A549 (cell line): ENCODE data around the gene PRUNE2.

ENCODE experiments used
- CHD4 ChIP-seq: fragments of 200-600 bp; sonication (generic); IDR thresholded peaks from 2 replicates; pipeline ENCODE4 v1.6.1; 2016; ENCODE audit warnings: antibody characterized with exemption, mild to moderate bottlenecking, borderline replicate concordance
- CTCF ChIP-seq: fragments of >200 bp; sonication (Bioruptor Twin); formaldehyde crosslinking; IDR thresholded peaks from 3 replicates; pipeline ENCODE4 v1.5.1; 2016
- EHF ChIP-seq: fragments of 250-450 bp; sonication (Bioruptor Pico); IDR thresholded peaks from 2 replicates; pipeline ENCODE4 v1.5.0; 2020; ENCODE audit warnings: mild to moderate bottlenecking
- GATA3 ChIP-seq: IDR thresholded peaks from 2 replicates; pipeline ENCODE4 v1.6.1; 2012; ENCODE audit warnings: borderline replicate concordance
- HDAC2 ChIP-seq: fragments of 200-600 bp; sonication (generic); IDR thresholded peaks from 2 replicates; pipeline ENCODE4 v1.6.1; 2016
- HOXB5 ChIP-seq: fragments of 250-450 bp; sonication (Bioruptor Pico); IDR thresholded peaks from 2 replicates; pipeline ENCODE4 v1.5.0; 2020; ENCODE audit warnings: mild to moderate bottlenecking, moderate library complexity
- PHF8 ChIP-seq: fragments of 200-600 bp; sonication (generic); IDR thresholded peaks from 2 replicates; pipeline ENCODE4 v1.6.1; 2016; ENCODE audit warnings: low read depth, mild to moderate bottlenecking, antibody characterized with exemption, moderate library complexity, borderline replicate concordance
- POLR2A ChIP-seq: IDR thresholded peaks from 2 replicates; pipeline ENCODE4 v1.6.1; 2012; ENCODE audit warnings: mild to moderate bottlenecking, low read length
- RAD21 ChIP-seq, 2 experiments: fragments of >200 bp in 1 of 2; sonication (Bioruptor Twin) in 1 of 2; formaldehyde crosslinking in 1 of 2; IDR thresholded peaks in 1 of 2; conservative IDR thresholded peaks in 1 of 2; 2 replicates in 1 of 2; 3 replicates in 1 of 2; pipeline ENCODE4 v1.6.1; 2012 to 2018; ENCODE audit warnings: inconsistent platforms in 1 of 2
- RARB ChIP-seq: fragments of 250-450 bp; sonication (Bioruptor Pico); IDR thresholded peaks from 2 replicates; pipeline ENCODE4 v1.8.0; 2021; ENCODE audit warnings: mild to moderate bottlenecking, moderate library complexity
- RNF2 ChIP-seq: fragments of 200-600 bp; sonication (generic); IDR thresholded peaks from 2 replicates; pipeline ENCODE4 v1.6.1; 2016; ENCODE audit warnings: low read depth, mild to moderate bottlenecking, antibody characterized with exemption, moderate library complexity, borderline replicate concordance
- ZSCAN20 ChIP-seq: fragments of 250-450 bp; sonication (Bioruptor Pico); IDR thresholded peaks from 2 replicates; pipeline ENCODE4 v1.8.0; 2022; ENCODE audit warnings: mild to moderate bottlenecking, moderate library complexity
- TF ChIP-seq, protein P1 (sequence below): fragments of >200 bp; sonication (Bioruptor Twin); formaldehyde crosslinking; IDR thresholded peaks from 3 replicates; pipeline ENCODE4 v1.6.1; 2016
- TF ChIP-seq, protein P2 (sequence below): fragments of 200-600 bp; sonication (generic); IDR thresholded peaks from 2 replicates; pipeline ENCODE4 v1.6.1; 2016; ENCODE audit warnings: antibody characterized with exemption, mild to moderate bottlenecking, moderate library complexity

DNA sequence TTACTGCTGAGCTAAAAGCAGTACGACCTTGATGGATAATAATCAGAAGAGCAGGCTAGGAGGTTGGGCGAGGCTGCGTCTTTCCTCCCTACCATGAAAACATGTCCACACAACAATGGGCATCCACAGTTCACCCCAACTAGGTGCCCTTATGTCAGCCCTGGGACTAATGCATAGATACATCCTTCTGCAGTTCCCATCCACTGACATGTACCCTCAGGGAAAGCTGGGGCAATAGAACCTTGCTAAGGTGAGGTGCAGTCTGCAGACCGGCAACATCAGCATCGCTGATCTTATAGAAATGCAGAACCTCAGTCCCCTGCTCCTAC is 697 bp upstream of the PRUNE2 start:
- TF ChIP-seq CTCF (no peak), PHF8 (no peak), POLR2A (no peak), HDAC2 (no peak), HOXB5 (no peak), EHF (CRISPR knock-in tag) (no peak), RAD21 (conservative IDR thresholded peaks at IDR 0.05 in 1 of 2, IDR thresholded peaks at IDR 0.05 in 1 of 2) (no peak), RNF2 (no peak), RARB (CRISPR knock-in tag) (no peak), GATA3 (no peak), CHD4 (no peak), ZSCAN20 (no peak)
- TF ChIP-seq, protein P1, sequence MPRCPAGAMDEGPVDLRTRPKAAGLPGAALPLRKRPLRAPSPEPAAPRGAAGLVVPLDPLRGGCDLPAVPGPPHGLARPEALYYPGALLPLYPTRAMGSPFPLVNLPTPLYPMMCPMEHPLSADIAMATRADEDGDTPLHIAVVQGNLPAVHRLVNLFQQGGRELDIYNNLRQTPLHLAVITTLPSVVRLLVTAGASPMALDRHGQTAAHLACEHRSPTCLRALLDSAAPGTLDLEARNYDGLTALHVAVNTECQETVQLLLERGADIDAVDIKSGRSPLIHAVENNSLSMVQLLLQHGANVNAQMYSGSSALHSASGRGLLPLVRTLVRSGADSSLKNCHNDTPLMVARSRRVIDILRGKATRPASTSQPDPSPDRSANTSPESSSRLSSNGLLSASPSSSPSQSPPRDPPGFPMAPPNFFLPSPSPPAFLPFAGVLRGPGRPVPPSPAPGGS: no peak
- TF ChIP-seq, protein P2, sequence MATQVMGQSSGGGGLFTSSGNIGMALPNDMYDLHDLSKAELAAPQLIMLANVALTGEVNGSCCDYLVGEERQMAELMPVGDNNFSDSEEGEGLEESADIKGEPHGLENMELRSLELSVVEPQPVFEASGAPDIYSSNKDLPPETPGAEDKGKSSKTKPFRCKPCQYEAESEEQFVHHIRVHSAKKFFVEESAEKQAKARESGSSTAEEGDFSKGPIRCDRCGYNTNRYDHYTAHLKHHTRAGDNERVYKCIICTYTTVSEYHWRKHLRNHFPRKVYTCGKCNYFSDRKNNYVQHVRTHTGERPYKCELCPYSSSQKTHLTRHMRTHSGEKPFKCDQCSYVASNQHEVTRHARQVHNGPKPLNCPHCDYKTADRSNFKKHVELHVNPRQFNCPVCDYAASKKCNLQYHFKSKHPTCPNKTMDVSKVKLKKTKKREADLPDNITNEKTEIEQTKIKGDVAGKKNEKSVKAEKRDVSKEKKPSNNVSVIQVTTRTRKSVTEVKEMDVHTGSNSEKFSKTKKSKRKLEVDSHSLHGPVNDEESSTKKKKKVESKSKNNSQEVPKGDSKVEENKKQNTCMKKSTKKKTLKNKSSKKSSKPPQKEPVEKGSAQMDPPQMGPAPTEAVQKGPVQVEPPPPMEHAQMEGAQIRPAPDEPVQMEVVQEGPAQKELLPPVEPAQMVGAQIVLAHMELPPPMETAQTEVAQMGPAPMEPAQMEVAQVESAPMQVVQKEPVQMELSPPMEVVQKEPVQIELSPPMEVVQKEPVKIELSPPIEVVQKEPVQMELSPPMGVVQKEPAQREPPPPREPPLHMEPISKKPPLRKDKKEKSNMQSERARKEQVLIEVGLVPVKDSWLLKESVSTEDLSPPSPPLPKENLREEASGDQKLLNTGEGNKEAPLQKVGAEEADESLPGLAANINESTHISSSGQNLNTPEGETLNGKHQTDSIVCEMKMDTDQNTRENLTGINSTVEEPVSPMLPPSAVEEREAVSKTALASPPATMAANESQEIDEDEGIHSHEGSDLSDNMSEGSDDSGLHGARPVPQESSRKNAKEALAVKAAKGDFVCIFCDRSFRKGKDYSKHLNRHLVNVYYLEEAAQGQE: no peak
